Left ventricle myocardium inferior (tissue), 1 donor: ENCODE measurements around the gene KRTAP5-5. TPM values are rescaled to one million over a fixed set of nuclear protein-coding genes. Genes with fewer than 3 reads are reported as not detected.

Source experiments
- DNase-seq: peaks from one replicate; pipeline ENCODE4 v3.0.0-alpha.2; 2020
- H3K27ac ChIP-seq: fragments of 200-600 bp; replicated peaks from 2 replicates; pipeline ENCODE4 v1.8.0; 2021
- H3K27me3 ChIP-seq: fragments of 200-600 bp; 2 replicates; pipeline ENCODE4 v1.8.0; 2021; ENCODE audit warnings: low read depth
- H3K36me3 ChIP-seq: fragments of 200-600 bp; 2 replicates; pipeline ENCODE4 v1.8.0; 2021
- H3K4me1 ChIP-seq: fragments of 200-600 bp; 2 replicates; pipeline ENCODE4 v1.8.0; 2021
- H3K4me3 ChIP-seq: fragments of 200-600 bp; 2 replicates; pipeline ENCODE4 v1.8.0; 2021; ENCODE audit warnings: mild to moderate bottlenecking, moderate library complexity
- H3K9me3 ChIP-seq: fragments of 200-600 bp; replicated peaks from 2 replicates; pipeline ENCODE4 v1.8.0; 2021
- intact Hi-C: fragments of 100-400 bp; cut with micrococcal nuclease; formaldehyde crosslinking; loops from one replicate; pipeline ENCODE4 v1.11.0; 2022
- total RNA-seq: library from RNA; stranded (reverse); fragmentation: NEBNext Ultra II Directional; extraction: Animal tissue kit (Norgen Biotek cat#: 25700); gene quantifications from one replicate; pipeline ENCODE4 v1.2.1, GENCODE V29; 2021
- TF ChIP-seq, protein P1 (sequence below): fragments of 200-600 bp; IDR thresholded peaks from 2 replicates; pipeline ENCODE4 v1.8.0; 2021; ENCODE audit warnings: antibody characterized with exemption, mild to moderate bottlenecking, borderline replicate concordance
- donor health status: DM: no; HTN: yes; CAD: no; lungs with severe emphysema.

The KRTAP5-5 gene
- total RNA-seq, 1 donor from 2014 or later: not detected

DNA sequence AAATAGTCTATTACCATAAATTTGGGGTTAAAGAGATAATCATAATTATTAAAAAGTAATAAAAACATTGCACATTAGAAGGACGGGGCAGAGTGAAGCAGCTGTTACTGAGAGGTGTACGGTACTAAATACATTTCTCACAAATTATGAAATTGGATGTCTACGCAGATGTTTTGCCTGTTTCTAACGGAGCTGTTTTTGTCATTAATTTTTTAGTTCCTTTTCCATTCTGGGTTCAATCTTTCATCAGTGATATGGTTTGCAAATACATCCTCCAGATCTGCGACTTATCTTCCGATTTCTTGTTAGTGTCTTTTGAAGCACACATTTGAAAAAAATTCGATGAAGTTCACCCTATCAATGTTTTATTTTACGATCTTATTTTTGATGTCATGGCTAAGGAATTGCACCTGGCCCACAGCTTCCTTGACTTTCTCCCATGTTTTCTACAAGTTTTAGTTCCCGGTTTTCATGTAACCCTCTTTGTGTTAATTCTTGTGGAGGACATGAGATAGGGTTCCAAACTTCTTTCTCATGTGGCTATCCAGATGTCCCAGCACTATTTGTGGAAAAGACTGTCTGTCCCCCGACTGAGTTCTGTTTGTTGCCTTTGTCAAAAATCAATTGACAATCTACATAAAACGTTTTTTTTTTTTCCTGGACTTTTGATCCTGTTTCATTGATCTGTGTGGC lies 46.1 kb downstream of the KRTAP5-5 start:
- H3K27ac ChIP-seq: no peak overlapping the region
- no peak overlapping the region for H3K4me3 ChIP-seq
- TF ChIP-seq, protein P1, sequence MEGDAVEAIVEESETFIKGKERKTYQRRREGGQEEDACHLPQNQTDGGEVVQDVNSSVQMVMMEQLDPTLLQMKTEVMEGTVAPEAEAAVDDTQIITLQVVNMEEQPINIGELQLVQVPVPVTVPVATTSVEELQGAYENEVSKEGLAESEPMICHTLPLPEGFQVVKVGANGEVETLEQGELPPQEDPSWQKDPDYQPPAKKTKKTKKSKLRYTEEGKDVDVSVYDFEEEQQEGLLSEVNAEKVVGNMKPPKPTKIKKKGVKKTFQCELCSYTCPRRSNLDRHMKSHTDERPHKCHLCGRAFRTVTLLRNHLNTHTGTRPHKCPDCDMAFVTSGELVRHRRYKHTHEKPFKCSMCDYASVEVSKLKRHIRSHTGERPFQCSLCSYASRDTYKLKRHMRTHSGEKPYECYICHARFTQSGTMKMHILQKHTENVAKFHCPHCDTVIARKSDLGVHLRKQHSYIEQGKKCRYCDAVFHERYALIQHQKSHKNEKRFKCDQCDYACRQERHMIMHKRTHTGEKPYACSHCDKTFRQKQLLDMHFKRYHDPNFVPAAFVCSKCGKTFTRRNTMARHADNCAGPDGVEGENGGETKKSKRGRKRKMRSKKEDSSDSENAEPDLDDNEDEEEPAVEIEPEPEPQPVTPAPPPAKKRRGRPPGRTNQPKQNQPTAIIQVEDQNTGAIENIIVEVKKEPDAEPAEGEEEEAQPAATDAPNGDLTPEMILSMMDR: no peak
- peaks cover 90% of the 10 kb centered on the region for H3K27me3 ChIP-seq
- no peaks in the 10 kb centered on the region for H3K9me3 ChIP-seq
- H3K36me3 ChIP-seq: no peaks in the 10 kb centered on the region
- DNase-seq: no peak
- intact Hi-C loops: no loop called here
- H3K4me1 ChIP-seq: no peaks in the 10 kb centered on the region

DNA sequence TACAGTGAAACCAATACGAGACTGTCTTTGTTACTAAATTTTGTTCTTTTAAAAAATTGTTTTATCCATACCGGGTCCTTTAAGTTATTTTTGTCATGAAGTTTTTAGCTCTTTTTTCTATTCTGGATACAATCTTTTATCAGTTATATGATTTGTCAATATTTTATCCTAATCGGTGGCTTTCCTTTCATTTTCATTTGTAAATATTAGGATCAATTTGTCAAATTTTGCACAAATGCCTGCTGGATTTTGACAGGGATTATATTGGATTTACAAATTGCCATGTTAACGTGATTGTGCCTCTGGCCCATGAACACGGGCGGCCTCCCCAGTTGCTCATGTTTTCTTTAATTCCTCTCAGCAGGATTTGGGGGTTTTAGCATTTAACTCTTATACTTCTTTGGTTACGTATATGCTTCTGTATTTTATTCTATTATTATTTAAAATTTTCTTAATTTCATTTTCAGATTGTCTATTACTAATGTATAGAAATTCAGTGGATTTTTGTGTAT lies 46.7 kb downstream of the KRTAP5-5 start:
- no peaks in the 10 kb centered on the region for H3K36me3 ChIP-seq
- H3K27ac ChIP-seq: no peak overlapping the region
- H3K27me3 ChIP-seq: peaks cover 96% of the 10 kb centered on the region

DNA sequence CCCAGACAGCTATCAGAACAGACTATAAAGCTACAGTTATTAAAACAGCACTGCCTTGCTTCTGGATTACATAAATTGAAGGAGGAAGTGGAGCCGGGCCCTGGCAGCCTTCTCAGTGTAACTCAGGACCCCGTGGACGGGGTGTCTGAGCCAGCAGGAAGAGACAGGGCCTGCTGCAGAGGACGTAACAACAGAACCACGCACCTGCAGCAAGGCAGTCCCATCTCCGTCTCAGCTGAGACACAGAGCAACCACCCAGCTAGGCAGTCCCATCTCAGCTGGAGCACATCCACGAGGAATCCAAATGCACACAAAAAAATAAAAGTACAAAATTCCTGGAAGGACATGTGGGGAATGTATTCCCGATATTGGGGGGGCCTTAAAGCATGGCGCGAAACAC lies 50.3 kb downstream of the KRTAP5-5 start:
- DNase-seq: no peak
- no peaks in the 10 kb centered on the region for H3K9me3 ChIP-seq
- no peak overlapping the region for H3K4me3 ChIP-seq
- intact Hi-C loops: no loop called here
- no peaks in the 10 kb centered on the region for H3K4me1 ChIP-seq
- H3K36me3 ChIP-seq: no peaks in the 10 kb centered on the region
- TF ChIP-seq, protein P1: no peak
- H3K27ac ChIP-seq: no peak overlapping the region
- peaks cover 72% of the 10 kb centered on the region for H3K27me3 ChIP-seq

More for the DNA sequence above, 46.7 kb downstream of the KRTAP5-5 start:
- no peaks in the 10 kb centered on the region for H3K4me1 ChIP-seq
- DNase-seq: no peak
- TF ChIP-seq, protein P1: no peak
- no peaks in the 10 kb centered on the region for H3K9me3 ChIP-seq
- intact Hi-C loops: no loop called here
- no peak overlapping the region for H3K4me3 ChIP-seq

Other genes starting within 250 kb of the KRTAP5-5 start
- 0.52 TPM for gene BRSK2, start 239.8 kb upstream of the KRTAP5-5 start, total RNA-seq
- gene MOB2, start 143.0 kb upstream of the KRTAP5-5 start, total RNA-seq: 49.5 TPM
- gene DUSP8, start 57.5 kb upstream of the KRTAP5-5 start, total RNA-seq: 15.3 TPM
- gene KRTAP5-1, start 44.5 kb upstream of the KRTAP5-5 start, total RNA-seq: not detected
- not detected for gene KRTAP5-2, start 31.5 kb upstream of the KRTAP5-5 start, total RNA-seq
- not detected for gene KRTAP5-3, start 21.3 kb upstream of the KRTAP5-5 start, total RNA-seq
- not detected for gene KRTAP5-4, start 7.6 kb upstream of the KRTAP5-5 start, total RNA-seq
- gene KRTAP5-6, start 67.4 kb downstream of the KRTAP5-5 start, total RNA-seq: not detected
- 0.58 TPM for gene IFITM10, start 120.8 kb downstream of the KRTAP5-5 start, total RNA-seq
- 831 TPM for gene CTSD, start 134.2 kb downstream of the KRTAP5-5 start, total RNA-seq
- gene SYT8, start 205.2 kb downstream of the KRTAP5-5 start, total RNA-seq: not detected
- not detected for gene TNNI2, start 209.2 kb downstream of the KRTAP5-5 start, total RNA-seq
- gene LSP1, start 223.3 kb downstream of the KRTAP5-5 start, total RNA-seq: 19.7 TPM